Measurements from ENCODE around the gene IL24. TPM values are rescaled to one million over a fixed set of nuclear protein-coding genes. Genes with fewer than 3 reads are reported as not detected.

Gene IL24
- total and polyA plus RNA-seq, 10 of the 15 experiments (the other 5 are each of a cell fraction or from before 2014, with no cell fraction given), result 0.05 to 19.8 (median 0.35) TPM; not detected in 1

DNA sequence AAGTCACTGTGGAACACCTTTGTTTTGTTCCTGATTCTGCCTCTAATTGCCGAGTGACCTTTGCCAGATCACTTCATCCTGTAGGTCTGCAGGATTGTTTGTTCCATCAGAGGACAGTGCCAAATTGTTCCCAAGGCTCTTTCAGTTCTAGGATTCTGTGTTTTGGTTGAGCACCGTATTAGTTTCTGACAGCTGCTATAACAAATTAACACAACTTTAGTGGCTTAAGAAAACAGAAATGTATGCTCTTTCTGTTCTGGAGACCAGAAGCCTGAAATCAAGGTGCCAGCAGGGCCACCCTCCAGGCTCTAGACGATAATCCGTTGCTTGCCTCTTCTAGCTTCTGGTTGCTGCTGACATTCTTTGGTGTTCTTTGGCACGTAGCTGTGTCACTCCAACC is 52.4 kb downstream of the IL24 start:
- H2AFZ ChIP-seq (ENCODE audit: control insufficient read depth, low read depth, low read length), result no peak overlapping the region; the same call in 1 of the 2 replicates
- ATAC-seq, result no peak
- no peaks in the 10 kb centered on the region for H3K79me2 ChIP-seq (ENCODE audit: control insufficient read depth, insufficient read depth, low read length)
- H3K27ac ChIP-seq (ENCODE audit: control insufficient read depth, insufficient read depth), result no peak overlapping the region
- 93% methylated on average over 5 of the region's 5 CpGs for WGBS (ENCODE audit: insufficient coverage, insufficient replicate concordance, low lambda C conversion rate, missing lambda C conversion rate)
- CTCF ChIA-PET, result interaction anchor here (0.9 to 9.4 kb wide), 4 partner anchors 16 to 38 kb away, joined by 3 to 61 read pairs (median 8); no protein-coding TSS in a partner anchor
- H3K4me3 ChIP-seq, result no peak overlapping the region
- no peak for TF ChIP-seq RAD51 (IDR thresholded peaks at IDR 0.05)
- TF ChIP-seq ELK1 (IDR thresholded peaks at IDR 0.05; ENCODE audit: low read depth, low read length), result no peak
- TF ChIP-seq NRF1 (conservative IDR thresholded peaks at IDR 0.05; ENCODE audit: low read depth, low read length), result no peak
- TF ChIP-seq, protein P1, sequence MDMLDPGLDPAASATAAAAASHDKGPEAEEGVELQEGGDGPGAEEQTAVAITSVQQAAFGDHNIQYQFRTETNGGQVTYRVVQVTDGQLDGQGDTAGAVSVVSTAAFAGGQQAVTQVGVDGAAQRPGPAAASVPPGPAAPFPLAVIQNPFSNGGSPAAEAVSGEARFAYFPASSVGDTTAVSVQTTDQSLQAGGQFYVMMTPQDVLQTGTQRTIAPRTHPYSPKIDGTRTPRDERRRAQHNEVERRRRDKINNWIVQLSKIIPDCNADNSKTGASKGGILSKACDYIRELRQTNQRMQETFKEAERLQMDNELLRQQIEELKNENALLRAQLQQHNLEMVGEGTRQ (IDR thresholded peaks at IDR 0.05; ENCODE audit: borderline replicate concordance, low read depth, low read length), result no peak
- TF ChIP-seq SP1 (IDR thresholded peaks at IDR 0.05; ENCODE audit: low read depth, low read length), result no peak
- TF ChIP-seq EED (IDR thresholded peaks at IDR 0.05; ENCODE audit: low read depth), result no peak
- TF ChIP-seq HDAC6 (IDR thresholded peaks at IDR 0.05; ENCODE audit: unreplicated experiment), result no peak
- no peak for TF ChIP-seq ZBED1 (IDR thresholded peaks at IDR 0.05; ENCODE audit: borderline replicate concordance)
- no peak for TF ChIP-seq ZSCAN29 (IDR thresholded peaks at IDR 0.05)
- TF ChIP-seq RCOR1 (conservative IDR thresholded peaks at IDR 0.05; ENCODE audit: low read depth, low read length), result no peak
- no peak for TF ChIP-seq GATAD2B (conservative IDR thresholded peaks at IDR 0.05; ENCODE audit: low read depth)
- TF ChIP-seq TAF1 (IDR thresholded peaks at IDR 0.05; ENCODE audit: borderline replicate concordance, low read depth, low read length), result no peak
- TF ChIP-seq ZNF274 (IDR thresholded peaks at IDR 0.05; ENCODE audit: insufficient read depth, insufficient read length), result no peak
- H3K36me3 ChIP-seq (ENCODE audit: control insufficient read depth in 2 of 2, insufficient read depth in 2 of 2, low read length in 1 of 2), result no peaks in the 10 kb centered on the region
- H3K4me2 ChIP-seq (ENCODE audit: control insufficient read depth, insufficient read depth), result peak overlapping the region; percentile 41; the same call in 1 of the 2 replicates
- in situ Hi-C loops (cut with MboI), result no loop called here
- H3K9me3 ChIP-seq (replicated peaks; ENCODE audit: control insufficient read depth, insufficient read depth, low read length), result peaks cover 4% of the 10 kb centered on the region; the same call in 2 of the 3 replicates
- no peak overlapping the region for H3K9ac ChIP-seq (ENCODE audit: control insufficient read depth, insufficient read depth, low read length)
- no peaks in the 10 kb centered on the region for H4K20me1 ChIP-seq (ENCODE audit: control insufficient read depth, insufficient read depth)
- no peaks in the 10 kb centered on the region for H3K27me3 ChIP-seq (replicated peaks in 1 of 2; ENCODE audit: control insufficient read depth in 2 of 2, insufficient read depth in 2 of 2, low read length in 1 of 2)
- BruUV-seq (replicated peaks), result no TSS peak
- no peak for FAIRE-seq
- H3K4me1 ChIP-seq (ENCODE audit: control insufficient read depth, insufficient read depth, low read length), result peaks cover 44% of the 10 kb centered on the region
- POLR2A ChIA-PET, result interaction anchor here (0.5 kb wide), 1 partner anchor 147 kb away, joined by 3 read pairs; no protein-coding TSS in a partner anchor
- no peak for DNase-seq (ENCODE audit: low read depth, low spot score)
- SMC1A ChIA-PET (ENCODE audit: uncharacterized antibody, unreplicated experiment), result interaction anchor here (0.8 to 2.6 kb wide), 8 partner anchors 8 to 230 kb away, joined by 3 to 12 read pairs (median 4); partner anchors contain the start of gene FCAMR
- intact Hi-C loops (cut with micrococcal nuclease; ENCODE audit: unreplicated experiment), result no loop called here
- RAD21 ChIA-PET (ENCODE audit: unreplicated experiment), result interaction anchor here (1.1 kb wide), 1 partner anchor 32 kb away, joined by 3 read pairs; no protein-coding TSS in a partner anchor
